Measurements from ENCODE around the gene PASK. TPM values are rescaled to one million over a fixed set of nuclear protein-coding genes. Genes with fewer than 3 reads are reported as not detected.
"Not testable (repeated sequence)": the region's sequence is repeated elsewhere in the genome, so short reads cannot be mapped to it uniquely, and the experiment has no call there.

The PASK gene
- total RNA-seq, 1 donor from 2014 or later, result 64.2 TPM

- Mint-ChIP-seq H3K4me3 (no peak overlapping the region), H3K27me3 (ENCODE audit: low read depth) (no peaks in the 10 kb centered on the region), H3K27ac (ENCODE audit: unreplicated experiment) (no peak overlapping the region), H3K9me3 (no peaks in the 10 kb centered on the region), H3K36me3 (ENCODE audit: low read depth) (peaks cover 7% of the 10 kb centered on the region), H3K4me1 (peaks cover 4% of the 10 kb centered on the region)
- no peak for TF ChIP-seq CTCF (conservative IDR thresholded peaks at IDR 0.05)
- DNase-seq (ENCODE audit: low read depth, low spot score), result no peak
These were observed 54.3 kb downstream of the PASK start for GRCh38 chr2:241094924-241095420.

GRCh38 chr2:241094172-241094571 is 55.1 kb downstream of the PASK start:
- no peaks in the 10 kb centered on the region for H3K27me3 Mint-ChIP-seq (ENCODE audit: low read depth)
- H3K4me3 Mint-ChIP-seq, result no peak overlapping the region
- no peaks in the 10 kb centered on the region for H3K4me1 Mint-ChIP-seq
- H3K9me3 Mint-ChIP-seq, result no peaks in the 10 kb centered on the region
- DNase-seq (ENCODE audit: low read depth, low spot score), result no peak
- peaks cover 7% of the 10 kb centered on the region for H3K36me3 Mint-ChIP-seq (ENCODE audit: low read depth)
- no peak for TF ChIP-seq CTCF (conservative IDR thresholded peaks at IDR 0.05)
- H3K27ac Mint-ChIP-seq (ENCODE audit: unreplicated experiment), result no peak overlapping the region

DNA sequence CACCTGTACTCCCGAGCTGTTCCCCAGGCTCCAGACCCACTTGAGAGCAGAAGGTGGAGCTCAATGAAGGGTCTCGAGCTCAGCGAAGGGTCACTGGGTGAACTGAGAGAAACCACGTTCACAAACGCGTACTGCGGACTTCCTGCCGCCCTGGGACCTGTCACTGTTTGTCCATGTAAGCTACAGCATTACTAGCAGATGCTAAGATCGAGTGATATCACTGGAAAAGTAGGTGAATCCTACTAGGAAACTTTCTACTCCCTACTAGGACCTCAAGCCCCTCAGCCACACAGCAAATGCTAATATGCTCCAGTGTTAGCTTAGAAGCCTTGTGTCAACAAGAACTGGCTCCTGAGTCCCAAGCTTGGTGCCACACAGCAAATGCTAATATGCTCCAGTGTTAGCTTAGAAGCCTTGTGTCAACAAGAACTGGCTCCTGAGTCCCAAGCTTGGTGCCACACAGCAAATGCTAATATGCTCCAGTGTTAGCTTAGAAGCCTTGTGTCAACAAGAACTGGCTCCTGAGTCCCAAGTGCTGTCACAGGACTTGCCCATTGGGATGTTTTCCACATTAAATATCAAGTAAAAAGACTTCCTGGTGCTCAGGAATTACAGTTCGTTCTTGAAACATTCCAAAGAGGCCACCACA is 56.0 kb downstream of the PASK start:
- not testable (repeated sequence) for H3K36me3 Mint-ChIP-seq (ENCODE audit: low read depth)

DNA sequence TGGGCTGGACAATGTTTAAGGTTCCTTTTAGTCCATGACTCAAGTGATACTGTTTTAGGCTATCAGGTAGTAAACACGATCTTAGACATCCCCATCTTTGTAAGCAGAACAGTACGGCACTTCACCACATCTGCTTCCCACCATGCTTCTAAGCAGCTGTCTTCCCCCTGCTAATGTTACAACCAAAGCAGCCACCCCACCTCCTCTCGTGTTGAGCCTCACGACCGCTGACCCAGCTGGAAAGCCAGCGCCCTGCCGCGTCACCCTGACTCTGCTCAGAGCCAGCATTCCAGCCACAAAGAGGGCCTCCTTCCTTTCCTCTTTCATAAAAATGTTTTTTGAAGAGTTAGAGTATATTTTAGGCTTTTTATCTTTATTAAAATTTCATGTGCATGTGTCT is 56.6 kb downstream of the PASK start:
- TF ChIP-seq CTCF (conservative IDR thresholded peaks at IDR 0.05), result no peak
- Mint-ChIP-seq H3K36me3 (ENCODE audit: low read depth) (peaks cover 8% of the 10 kb centered on the region), H3K27ac (ENCODE audit: unreplicated experiment) (no peak overlapping the region), H3K4me3 (no peak overlapping the region), H3K9me3 (no peaks in the 10 kb centered on the region), H3K27me3 (ENCODE audit: low read depth) (no peaks in the 10 kb centered on the region), H3K4me1 (no peaks in the 10 kb centered on the region)
- DNase-seq (ENCODE audit: low read depth, low spot score), result no peak

More for the DNA sequence above, 56.0 kb downstream of the PASK start:
- not testable (repeated sequence) for H3K27me3 Mint-ChIP-seq (ENCODE audit: low read depth); H3K4me3 Mint-ChIP-seq; H3K27ac Mint-ChIP-seq (ENCODE audit: unreplicated experiment); DNase-seq (ENCODE audit: low read depth, low spot score); H3K9me3 Mint-ChIP-seq; H3K4me1 Mint-ChIP-seq

DNA sequence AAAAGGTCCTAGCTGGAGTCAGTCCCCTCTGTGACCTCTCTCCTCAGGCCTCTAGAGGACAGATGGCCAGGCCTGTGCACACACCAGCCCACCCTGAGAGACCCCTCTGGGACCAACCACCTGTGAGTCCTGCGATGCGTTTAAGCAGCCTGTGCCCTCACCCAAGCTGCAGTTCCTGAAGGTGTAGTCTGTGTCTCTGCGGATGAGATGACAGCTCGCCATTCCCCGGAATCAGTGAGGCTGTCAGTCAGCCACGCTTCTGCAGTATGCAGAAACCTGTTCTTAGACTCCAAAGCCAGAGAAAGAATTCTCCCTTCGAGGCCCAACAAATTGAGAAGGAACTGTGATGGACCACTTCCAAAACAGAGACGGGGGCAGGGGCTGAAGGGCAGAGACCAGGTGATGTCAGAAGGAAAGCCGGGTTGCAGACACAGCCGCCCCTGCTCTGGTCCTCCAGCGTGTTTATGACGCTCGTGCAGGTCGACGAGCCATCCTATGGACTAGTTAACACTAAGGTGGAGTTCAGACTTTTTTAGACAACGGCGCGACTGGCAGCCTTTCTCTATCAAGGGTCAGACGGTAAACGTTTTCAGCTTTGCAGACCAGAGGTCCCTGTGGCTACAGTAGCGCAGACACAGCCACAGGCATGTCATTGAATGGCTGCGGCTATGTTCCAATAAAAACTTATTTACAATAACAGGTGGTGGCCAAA is 57.4 kb downstream of the PASK start:
- TF ChIP-seq CTCF (conservative IDR thresholded peaks at IDR 0.05), result no peak
- peaks cover 10% of the 10 kb centered on the region for H3K36me3 Mint-ChIP-seq (ENCODE audit: low read depth)
- H3K27ac Mint-ChIP-seq (ENCODE audit: unreplicated experiment), result no peak overlapping the region

DNA sequence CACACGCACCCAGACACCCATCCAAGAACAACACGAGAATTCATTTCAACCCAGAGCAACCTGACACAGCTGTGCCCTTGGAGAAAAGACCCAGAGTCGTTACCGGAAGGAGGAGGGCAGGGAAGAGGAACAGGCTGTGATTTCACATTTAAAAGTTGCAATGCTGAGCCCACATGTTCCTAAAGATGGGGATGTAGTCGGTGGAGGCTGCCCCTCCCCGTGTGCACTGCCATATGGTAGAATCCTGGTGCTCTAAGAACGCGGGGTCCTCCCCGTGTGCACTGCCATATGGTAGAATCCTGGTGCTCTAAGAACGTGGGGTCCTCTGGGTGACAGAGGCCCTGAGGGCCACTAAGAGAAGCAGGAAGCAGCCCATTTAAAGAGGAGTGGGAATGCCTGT is 58.1 kb downstream of the PASK start:
- TF ChIP-seq CTCF (conservative IDR thresholded peaks at IDR 0.05), result no peak
- no peak for DNase-seq (ENCODE audit: low read depth, low spot score)
- Mint-ChIP-seq H3K27ac (ENCODE audit: unreplicated experiment) (no peak overlapping the region), H3K9me3 (peaks cover 2% of the 10 kb centered on the region), H3K4me3 (no peak overlapping the region), H3K27me3 (ENCODE audit: low read depth) (no peaks in the 10 kb centered on the region), H3K36me3 (ENCODE audit: low read depth) (peaks cover 16% of the 10 kb centered on the region), H3K4me1 (no peaks in the 10 kb centered on the region)

More for the DNA sequence above, 57.4 kb downstream of the PASK start:
- Mint-ChIP-seq H3K9me3 (no peaks in the 10 kb centered on the region), H3K4me3 (no peak overlapping the region), H3K4me1 (no peaks in the 10 kb centered on the region), H3K27me3 (ENCODE audit: low read depth) (no peaks in the 10 kb centered on the region)
- DNase-seq (ENCODE audit: low read depth, low spot score), result no peak
